ENCODE results near the gene KHNYN. TPM values are rescaled to one million over a fixed set of nuclear protein-coding genes. Genes with fewer than 3 reads are reported as not detected.

Gene KHNYN
- total and polyA plus RNA-seq, 2 of the 8 experiments (the other 6 are each of a cell fraction or from before 2014, with no cell fraction given): 7.6 to 22.3 TPM

DNA sequence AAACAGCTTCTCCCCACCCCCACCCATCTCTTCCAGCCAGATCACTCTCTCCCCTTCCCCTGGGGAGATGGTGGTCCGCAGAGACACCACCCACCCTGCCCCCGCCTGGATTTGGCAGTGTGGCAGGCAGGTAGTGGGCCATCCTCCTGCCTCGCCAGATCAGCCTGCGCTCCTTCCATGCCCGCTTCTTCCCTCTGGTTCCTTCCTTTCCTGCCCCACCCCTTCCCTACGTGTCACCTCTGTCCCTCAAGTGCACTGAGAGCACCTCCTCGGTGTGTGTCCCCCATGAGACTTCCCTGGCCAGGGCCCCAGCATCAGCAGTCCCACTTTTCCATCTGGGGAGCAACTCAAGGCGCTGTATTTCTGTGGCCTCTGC lies 30.3 kb upstream of the KHNYN start:
- ChIA-PET CTCF (ENCODE audit: partially characterized antibody) (interaction anchor here (1.2 to 10.7 kb wide), 8 partner anchors 13 to 67 kb away, joined by 3 to 69 read pairs (median 4); partner anchors contain the start of gene ADCY4), POLR2A (ENCODE audit: partially characterized antibody) (interaction anchor here (0.9 to 3.4 kb wide), 7 partner anchors 8 to 33 kb away, joined by 3 to 20 read pairs (median 3); partner anchors contain the start of genes CBLN3 and KHNYN)
- H3K9me3 ChIP-seq (ENCODE audit: insufficient read depth in 2 of 2, low read depth in 1 of 2, low read length in 1 of 2): no peaks in the 10 kb centered on the region
- H3K56ac ChIP-seq (replicated peaks; ENCODE audit: insufficient read length, low read depth, low read length): no peak overlapping the region
- H3K4me1 ChIP-seq (replicated peaks in 1 of 4; ENCODE audit: control insufficient read depth in 3 of 4, insufficient read depth in 4 of 4, low read length in 3 of 4): peaks cover 0 to 14% (median 10%) of the 10 kb centered on the region in 4 experiments
- 14% methylated on average over 8 of the region's 8 CpGs; no CpG with 5 or more reads in 1 of the 2 experiments for WGBS, 2 experiments (ENCODE audit: extremely low coverage in 1 of 2, insufficient coverage in 1 of 2, insufficient read length in 1 of 2, insufficient replicate concordance in 2 of 2, low coverage in 1 of 2, low lambda C conversion rate in 2 of 2, missing lambda C conversion rate in 1 of 2)
- H4K8ac ChIP-seq (ENCODE audit: extremely low read depth, insufficient read depth, low read length): no peak overlapping the region
- no peak overlapping the region for H3K23ac ChIP-seq (ENCODE audit: insufficient read length)
- no peaks in the 10 kb centered on the region for H4K20me1 ChIP-seq (replicated peaks in 1 of 2; ENCODE audit: control insufficient read depth in 1 of 2, insufficient read depth in 2 of 2, low read length in 2 of 2)
- peak overlapping the region; percentile 71; the same call in 1 of the 2 replicates for H2BK12ac ChIP-seq (ENCODE audit: low read depth, low read length)
- peaks cover 10% of the 10 kb centered on the region; the same call in 1 of the 2 replicates for H3K23me2 ChIP-seq (ENCODE audit: low read depth, low read length)
- no peaks in the 10 kb centered on the region for H3K79me1 ChIP-seq (ENCODE audit: low read depth, low read length)
- peak overlapping the region; percentile 87 for H3K18ac ChIP-seq (ENCODE audit: extremely low read depth, low read length)
- peak overlapping the region; percentile 15 for H4K91ac ChIP-seq (replicated peaks; ENCODE audit: insufficient read length, low read length)
- no peak overlapping the region for H3K27ac ChIP-seq (ENCODE audit: low read depth, low read length)
- peak overlapping the region; percentile 31; the same call in 1 of the 2 replicates for H2BK15ac ChIP-seq (ENCODE audit: low read length)
- H3K4me3 ChIP-seq (ENCODE audit: extremely low read depth in 1 of 4, insufficient read depth in 2 of 4, low read depth in 3 of 4, low read length in 4 of 4): peak overlapping the region; percentile 68 to 80 (median 78)
- no peak overlapping the region for H3K4ac ChIP-seq (replicated peaks; ENCODE audit: insufficient read length, low read depth, low read length)
- DNase-seq (ENCODE audit: low read depth in 1 of 2, low spot score in 2 of 2) (peak in 1 of 2 experiments; percentile 57), FAIRE-seq (no peak)
- 0 out of 2 replicates have a peak overlapping the region, but pooled peaks have one; percentile 30 for H2BK5ac ChIP-seq (ENCODE audit: low read depth, low read length)
- H2BK20ac ChIP-seq (ENCODE audit: low read length): no peak overlapping the region
- H3K9ac ChIP-seq (replicated peaks in 1 of 4; ENCODE audit: extremely low read depth in 1 of 4, low read depth in 3 of 4, low read length in 3 of 4): peak overlapping the region in 3 of 4 experiments; percentile 5 to 42 (median 38); a peak in 3 of 7 replicates
- no peaks in the 10 kb centered on the region for H3K36me3 ChIP-seq (ENCODE audit: control insufficient read depth in 2 of 4, insufficient read depth in 4 of 4, low read length in 3 of 4)
- no peak overlapping the region for H3K14ac ChIP-seq (ENCODE audit: insufficient read length)
- no peak overlapping the region for H2BK120ac ChIP-seq (replicated peaks; ENCODE audit: low read depth, low read length)
- no peak overlapping the region for H2AFZ ChIP-seq (ENCODE audit: low read length)
- no peak overlapping the region for H4K5ac ChIP-seq (ENCODE audit: insufficient read length, low read depth, low read length)
- TF ChIP-seq SAP30 (IDR thresholded peaks at IDR 0.05; ENCODE audit: insufficient read depth, insufficient replicate concordance, low read length): peak; percentile 50
- TF ChIP-seq CTBP2 (IDR thresholded peaks at IDR 0.05; ENCODE audit: borderline replicate concordance, insufficient read depth, insufficient read length, low read length): no peak
- no peak overlapping the region; the same call in 1 of the 2 replicates for H2AK5ac ChIP-seq (ENCODE audit: low read depth, low read length)
- H3K27me3 ChIP-seq (replicated peaks in 1 of 4; ENCODE audit: control insufficient read depth in 3 of 4, extremely low read depth in 1 of 4, insufficient read depth in 3 of 4, low read length in 3 of 4): peaks cover 0 to 3% (median 0%) of the 10 kb centered on the region in 4 experiments; a peak in 1 of 7 replicates
- H3K79me2 ChIP-seq (ENCODE audit: control insufficient read depth in 1 of 2, insufficient read depth in 2 of 2, low read length in 2 of 2): no peaks in the 10 kb centered on the region
- peak overlapping the region; percentile 93 to 98 for H3K4me2 ChIP-seq (ENCODE audit: insufficient read depth in 1 of 2, low read depth in 2 of 2, low read length in 2 of 2)
